MM.1S (cell line): ENCODE data around the gene PCYT2.

Source experiments
- DNase-seq: peaks from one replicate; pipeline ENCODE4 v3.0.0-alpha.2; 2015
- H2AFZ ChIP-seq: fragments of 300-600 bp; sonication (generic); 2 replicates; pipeline ENCODE4 v1.6.0; 2016; ENCODE audit warnings: antibody characterized with exemption, low read length
- H3F3A ChIP-seq: fragments of 300-600 bp; sonication (generic); 2 replicates; pipeline ENCODE4 v1.6.1; 2016; ENCODE audit warnings: mild to moderate bottlenecking, antibody characterized with exemption, low read length, moderate library complexity, mixed read lengths; ENCODE audit not compliant: insufficient read depth
- H3K27ac ChIP-seq: fragments of 300-600 bp; sonication (generic); 2 replicates; pipeline ENCODE4 v1.5.1; 2016; ENCODE audit warnings: mild to moderate bottlenecking, low read length
- H3K27me3 ChIP-seq: fragments of 300-600 bp; sonication (generic); replicated peaks from 2 replicates; pipeline ENCODE4 v1.6.0; 2016; ENCODE audit warnings: low read length; ENCODE audit not compliant: insufficient read depth
- H3K36me3 ChIP-seq: fragments of 300-600 bp; sonication (generic); replicated peaks from 2 replicates; pipeline ENCODE4 v1.6.1; 2016; ENCODE audit warnings: mild to moderate bottlenecking, low read length, mixed read lengths; ENCODE audit not compliant: insufficient read depth
- H3K4me1 ChIP-seq: fragments of 300-600 bp; sonication (generic); 2 replicates; pipeline ENCODE4 v1.6.1; 2016; ENCODE audit warnings: low read length, mixed read lengths
- H3K4me2 ChIP-seq: fragments of 300-600 bp; sonication (generic); 2 replicates; pipeline ENCODE4 v1.6.0; 2016; ENCODE audit warnings: low read depth, low read length
- H3K4me3 ChIP-seq: fragments of 300-600 bp; sonication (generic); 2 replicates; pipeline ENCODE4 v1.5.1; 2016; ENCODE audit warnings: low read length, mixed read lengths
- H3K79me2 ChIP-seq: fragments of 300-600 bp; sonication (generic); 2 replicates; pipeline ENCODE4 v1.6.1; 2016; ENCODE audit warnings: mixed run types, low read length, mixed read lengths
- H3K9ac ChIP-seq: fragments of 300-600 bp; sonication (generic); 2 replicates; pipeline ENCODE4 v1.6.1; 2016; ENCODE audit warnings: low read length, mixed read lengths
- H3K9me2 ChIP-seq: fragments of 300-600 bp; sonication (generic); replicated peaks from 2 replicates; pipeline ENCODE4 v1.6.1; 2016; ENCODE audit warnings: mild to moderate bottlenecking, low read length, mixed read lengths; ENCODE audit not compliant: insufficient read depth
- H3K9me3 ChIP-seq: fragments of 300-600 bp; sonication (generic); replicated peaks from 2 replicates; pipeline ENCODE4 v1.6.1; 2016; ENCODE audit warnings: mild to moderate bottlenecking, low read length, mixed read lengths; ENCODE audit not compliant: insufficient read depth
- H4K20me1 ChIP-seq: fragments of 300-600 bp; sonication (generic); 2 replicates; pipeline ENCODE4 v1.6.1; 2016; ENCODE audit warnings: mild to moderate bottlenecking, low read length, moderate library complexity, mixed read lengths; ENCODE audit not compliant: insufficient read depth
- EZH2 ChIP-seq: fragments of 300-600 bp; sonication (generic); optimal IDR thresholded peaks from 2 replicates; pipeline ENCODE3; 2017; ENCODE audit warnings: low read depth, mild to moderate bottlenecking, antibody characterized with exemption, low read length, mixed read lengths
- EZH2phosphoT487 ChIP-seq: fragments of 300-600 bp; sonication (generic); IDR thresholded peaks from 2 replicates; pipeline ENCODE4 v1.6.1; 2018; ENCODE audit warnings: antibody characterized with exemption, low read length
- TF ChIP-seq, protein P1 (sequence below): fragments of 300-600 bp; sonication (generic); IDR thresholded peaks from 2 replicates; pipeline ENCODE4 v1.5.1; 2016; ENCODE audit warnings: antibody characterized with exemption, low read length, mixed read lengths

The PCYT2 gene

GRCh38 chr17:81940538-81941483, 29.6 kb upstream of the PCYT2 start:
- no peak overlapping the region for H3K27ac ChIP-seq
- H3K36me3 ChIP-seq, result no peaks in the 10 kb centered on the region
- H3F3A ChIP-seq, result no peaks in the 10 kb centered on the region
- no peak overlapping the region for H3K4me3 ChIP-seq
- no peak overlapping the region for H2AFZ ChIP-seq
- no peaks in the 10 kb centered on the region for H4K20me1 ChIP-seq
- no peak overlapping the region for H3K4me2 ChIP-seq
- TF ChIP-seq, protein P1, sequence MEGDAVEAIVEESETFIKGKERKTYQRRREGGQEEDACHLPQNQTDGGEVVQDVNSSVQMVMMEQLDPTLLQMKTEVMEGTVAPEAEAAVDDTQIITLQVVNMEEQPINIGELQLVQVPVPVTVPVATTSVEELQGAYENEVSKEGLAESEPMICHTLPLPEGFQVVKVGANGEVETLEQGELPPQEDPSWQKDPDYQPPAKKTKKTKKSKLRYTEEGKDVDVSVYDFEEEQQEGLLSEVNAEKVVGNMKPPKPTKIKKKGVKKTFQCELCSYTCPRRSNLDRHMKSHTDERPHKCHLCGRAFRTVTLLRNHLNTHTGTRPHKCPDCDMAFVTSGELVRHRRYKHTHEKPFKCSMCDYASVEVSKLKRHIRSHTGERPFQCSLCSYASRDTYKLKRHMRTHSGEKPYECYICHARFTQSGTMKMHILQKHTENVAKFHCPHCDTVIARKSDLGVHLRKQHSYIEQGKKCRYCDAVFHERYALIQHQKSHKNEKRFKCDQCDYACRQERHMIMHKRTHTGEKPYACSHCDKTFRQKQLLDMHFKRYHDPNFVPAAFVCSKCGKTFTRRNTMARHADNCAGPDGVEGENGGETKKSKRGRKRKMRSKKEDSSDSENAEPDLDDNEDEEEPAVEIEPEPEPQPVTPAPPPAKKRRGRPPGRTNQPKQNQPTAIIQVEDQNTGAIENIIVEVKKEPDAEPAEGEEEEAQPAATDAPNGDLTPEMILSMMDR, result no peak
- no peak for TF ChIP-seq EZH2
- no peak for TF ChIP-seq EZH2phosphoT487
- no peak for DNase-seq
- H3K79me2 ChIP-seq, result peaks cover 9% of the 10 kb centered on the region
- no peaks in the 10 kb centered on the region for H3K9me3 ChIP-seq
- H3K9ac ChIP-seq, result no peak overlapping the region
- peaks cover 33% of the 10 kb centered on the region for H3K27me3 ChIP-seq
- no peaks in the 10 kb centered on the region for H3K4me1 ChIP-seq
- no peaks in the 10 kb centered on the region for H3K9me2 ChIP-seq

DNA sequence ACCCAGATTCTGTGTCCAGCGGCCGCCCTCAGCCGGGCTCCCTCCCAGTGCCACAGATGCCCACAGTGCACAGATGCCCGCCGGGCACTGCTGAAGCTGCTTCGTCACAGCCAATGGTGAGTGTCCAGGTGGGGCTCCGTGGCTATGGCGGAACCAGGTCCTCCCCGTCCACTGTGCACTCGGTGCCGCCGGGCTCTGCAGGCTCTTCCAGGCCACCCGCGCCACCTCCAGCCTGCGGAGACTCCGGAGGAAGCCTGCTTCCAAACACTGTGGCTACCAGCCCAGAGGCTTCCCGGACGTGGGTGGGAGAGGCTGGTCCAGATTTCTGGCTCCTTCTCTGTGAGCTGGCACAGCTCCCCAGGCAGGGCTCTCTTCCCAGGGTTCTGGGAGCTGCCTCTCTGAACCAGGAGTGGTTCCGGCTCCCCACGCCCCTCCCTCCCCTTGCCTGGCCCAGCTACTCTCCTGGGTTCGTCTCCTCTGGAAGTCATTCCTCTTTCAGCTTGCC, 28.7 kb upstream of the PCYT2 start:
- Histone ChIP-seq H3F3A (no peaks in the 10 kb centered on the region), H3K4me2 (no peak overlapping the region), H2AFZ (no peak overlapping the region), H3K27ac (no peak overlapping the region), H3K36me3 (no peaks in the 10 kb centered on the region), H3K9me2 (no peaks in the 10 kb centered on the region), H4K20me1 (no peaks in the 10 kb centered on the region), H3K79me2 (peaks cover 12% of the 10 kb centered on the region), H3K4me3 (no peak overlapping the region), H3K27me3 (peaks cover 33% of the 10 kb centered on the region), H3K4me1 (no peaks in the 10 kb centered on the region), H3K9me3 (no peaks in the 10 kb centered on the region), H3K9ac (no peak overlapping the region)
- TF ChIP-seq EZH2phosphoT487, result no peak
- TF ChIP-seq, protein P1, result no peak
- TF ChIP-seq EZH2, result no peak
- DNase-seq, result no peak

- Histone ChIP-seq H3K4me3 (no peak overlapping the region), H3K9me3 (no peaks in the 10 kb centered on the region), H4K20me1 (no peaks in the 10 kb centered on the region), H3K4me2 (no peak overlapping the region), H2AFZ (no peak overlapping the region), H3K4me1 (no peaks in the 10 kb centered on the region), H3K79me2 (peaks cover 12% of the 10 kb centered on the region), H3K27ac (no peak overlapping the region), H3K9me2 (no peaks in the 10 kb centered on the region), H3K27me3 (peaks cover 33% of the 10 kb centered on the region), H3F3A (no peaks in the 10 kb centered on the region), H3K9ac (no peak overlapping the region), H3K36me3 (no peaks in the 10 kb centered on the region)
- TF ChIP-seq, protein P1, result no peak
- TF ChIP-seq EZH2, result no peak
- TF ChIP-seq EZH2phosphoT487, result no peak
- no peak for DNase-seq
These were observed 28.0 kb upstream of the PCYT2 start for GRCh38 chr17:81939218-81939617.
